Suprapubic skin (tissue), 4 donors: ENCODE measurements around the gene SUCNR1.

ENCODE experiments used
- EP300 ChIP-seq: sonication (generic); formaldehyde crosslinking; IDR thresholded peaks from one replicate; pipeline ENCODE4 v1.6.1; 2017; ENCODE audit warnings: antibody characterized with exemption
- POLR2A ChIP-seq, 2 donors: fragments of 450-650 bp; IDR thresholded peaks; one replicate each; pipeline ENCODE4 v1.6.1; 2017; ENCODE audit warnings: antibody characterized with exemption in 2 of 2, mild to moderate bottlenecking in 2 of 2, moderate library complexity in 2 of 2
- POLR2AphosphoS5 ChIP-seq, 3 donors: sonication (generic); formaldehyde crosslinking; IDR thresholded peaks; one replicate each; pipeline ENCODE4 v1.6.1; 2017; ENCODE audit warnings: antibody characterized with exemption in 3 of 3
- TF ChIP-seq, protein P1 (sequence below), 2 donors: fragments of 200-600 bp in 1 of 2; fragments of 450-650 bp in 1 of 2; sonication (generic) in 1 of 2; IDR thresholded peaks; one replicate each; pipeline ENCODE4 v1.5.1; 2016 to 2019; ENCODE audit warnings: antibody characterized with exemption in 2 of 2, mild to moderate bottlenecking in 1 of 2, moderate library complexity in 1 of 2

DNA sequence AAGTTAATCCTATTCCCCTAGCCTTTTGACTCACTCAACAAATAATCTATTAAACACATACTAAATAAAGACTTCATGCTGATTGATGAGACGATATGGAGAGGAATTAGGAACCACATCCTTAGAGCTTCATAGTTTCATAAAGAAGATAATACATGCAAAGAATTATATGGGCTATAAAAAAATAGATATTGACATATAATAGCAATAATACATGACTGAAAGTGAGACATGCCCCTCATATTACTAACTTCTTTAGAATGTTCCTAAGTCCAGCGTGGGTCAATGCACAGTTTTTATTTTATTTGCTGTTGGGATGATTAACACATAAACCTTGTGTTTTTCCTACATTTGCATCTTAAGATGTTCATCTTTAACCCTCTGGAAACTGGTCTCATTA is 32.2 kb downstream of the SUCNR1 start:
- TF ChIP-seq, protein P1, sequence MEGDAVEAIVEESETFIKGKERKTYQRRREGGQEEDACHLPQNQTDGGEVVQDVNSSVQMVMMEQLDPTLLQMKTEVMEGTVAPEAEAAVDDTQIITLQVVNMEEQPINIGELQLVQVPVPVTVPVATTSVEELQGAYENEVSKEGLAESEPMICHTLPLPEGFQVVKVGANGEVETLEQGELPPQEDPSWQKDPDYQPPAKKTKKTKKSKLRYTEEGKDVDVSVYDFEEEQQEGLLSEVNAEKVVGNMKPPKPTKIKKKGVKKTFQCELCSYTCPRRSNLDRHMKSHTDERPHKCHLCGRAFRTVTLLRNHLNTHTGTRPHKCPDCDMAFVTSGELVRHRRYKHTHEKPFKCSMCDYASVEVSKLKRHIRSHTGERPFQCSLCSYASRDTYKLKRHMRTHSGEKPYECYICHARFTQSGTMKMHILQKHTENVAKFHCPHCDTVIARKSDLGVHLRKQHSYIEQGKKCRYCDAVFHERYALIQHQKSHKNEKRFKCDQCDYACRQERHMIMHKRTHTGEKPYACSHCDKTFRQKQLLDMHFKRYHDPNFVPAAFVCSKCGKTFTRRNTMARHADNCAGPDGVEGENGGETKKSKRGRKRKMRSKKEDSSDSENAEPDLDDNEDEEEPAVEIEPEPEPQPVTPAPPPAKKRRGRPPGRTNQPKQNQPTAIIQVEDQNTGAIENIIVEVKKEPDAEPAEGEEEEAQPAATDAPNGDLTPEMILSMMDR (IDR thresholded peaks at IDR 0.05): no peak
- TF ChIP-seq POLR2A (IDR thresholded peaks at IDR 0.05) (no peak), EP300 (no peak), POLR2AphosphoS5 (IDR thresholded peaks at IDR 0.05) (no peak)
